Measurements from ENCODE around the gene ARV1.
"Not testable (repeated sequence)": the region's sequence is repeated elsewhere in the genome, so short reads cannot be mapped to it uniquely, and the experiment has no call there.

ARV1 gene

DNA sequence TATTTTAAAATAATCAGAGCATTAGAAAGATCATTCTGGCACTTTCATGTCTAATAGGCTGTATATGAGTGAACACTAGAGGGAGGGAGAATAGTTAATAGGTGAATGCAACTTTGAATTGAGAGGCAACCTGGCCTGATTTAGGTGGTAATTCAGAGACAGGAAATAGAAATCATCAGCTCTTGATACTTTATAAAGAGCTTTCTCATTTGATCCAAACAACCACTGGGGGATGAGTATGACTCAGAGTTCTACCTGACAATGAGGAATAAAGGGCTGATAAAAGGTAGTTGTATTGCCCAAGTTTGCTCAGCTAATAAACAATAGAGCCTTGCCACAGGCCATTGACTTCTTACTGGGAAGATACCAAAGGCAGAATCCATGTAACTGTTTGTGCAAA lies 66.4 kb downstream of the ARV1 start:
- no peak for DNase-seq

DNA sequence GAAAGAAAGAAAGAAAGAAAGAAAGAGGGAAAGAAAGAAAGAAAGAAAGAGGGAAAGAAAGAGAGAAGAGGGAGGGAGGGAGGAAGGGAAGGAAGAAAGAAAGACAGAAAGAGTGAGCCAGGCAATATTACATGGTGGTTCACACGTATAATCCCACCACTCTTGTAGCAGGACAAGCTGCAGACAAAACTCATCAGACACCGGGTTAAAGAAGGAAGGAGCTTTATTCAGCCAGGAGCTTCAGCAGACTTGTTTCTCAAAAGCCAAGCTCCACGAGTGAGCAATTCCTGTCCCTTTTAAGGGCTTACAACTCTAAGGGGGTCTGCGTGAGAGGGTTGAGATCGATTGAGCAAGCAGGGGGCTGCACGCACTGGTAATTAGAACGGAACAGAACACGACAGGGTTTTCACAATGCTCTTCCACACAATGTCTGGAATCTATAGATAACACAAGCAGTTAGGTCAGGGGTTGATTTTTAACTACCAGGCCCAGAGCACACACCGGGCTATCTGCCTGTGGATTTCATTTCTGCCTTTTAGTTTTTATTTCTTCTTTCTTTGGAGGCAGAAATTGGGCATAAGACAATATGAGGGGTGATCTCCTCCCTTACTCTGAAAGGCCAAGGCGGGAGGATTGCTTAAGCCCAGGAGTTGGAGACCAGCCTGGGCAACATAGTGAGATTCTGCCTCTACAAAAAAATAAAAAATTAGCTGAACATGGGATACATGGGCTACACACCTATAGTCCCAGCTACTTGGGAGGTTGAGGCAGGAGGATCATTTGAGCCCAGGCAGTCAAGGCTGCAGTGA lies 67.2 kb downstream of the ARV1 start:
- DNase-seq = not testable (repeated sequence)

DNA sequence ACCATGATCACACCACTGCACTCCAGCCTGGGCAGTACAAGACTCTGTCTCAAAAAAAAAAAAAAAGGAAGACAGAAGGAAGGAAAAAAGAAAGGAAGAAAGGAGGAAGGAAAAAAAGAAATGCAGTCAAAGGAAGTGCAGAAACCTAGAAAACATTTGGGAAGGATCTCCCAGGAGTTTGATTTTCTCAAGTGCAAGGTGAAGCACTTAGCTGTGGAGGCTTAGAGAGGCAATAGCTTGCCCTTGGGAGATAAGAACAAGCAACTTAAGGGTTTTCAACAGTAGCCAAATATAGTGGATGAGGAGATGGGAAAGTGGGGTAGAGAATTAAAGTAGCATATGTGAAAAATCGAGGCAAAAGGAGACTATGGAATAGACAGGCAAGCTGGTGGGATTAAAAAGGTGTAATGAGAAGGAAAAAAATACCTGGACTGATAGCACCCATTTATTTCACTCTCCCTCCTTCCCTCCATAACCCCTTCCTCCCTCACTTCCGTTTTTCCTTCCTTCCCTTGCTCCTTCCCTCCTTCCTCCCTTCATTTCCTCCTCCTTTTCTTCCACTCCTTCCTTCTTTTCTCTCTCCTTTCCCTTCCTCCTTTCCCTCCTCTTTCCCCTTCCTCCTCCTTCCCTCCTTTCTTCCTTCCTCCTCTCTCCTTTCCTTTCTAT lies 68.0 kb downstream of the ARV1 start:
- DNase-seq = no peak

DNA sequence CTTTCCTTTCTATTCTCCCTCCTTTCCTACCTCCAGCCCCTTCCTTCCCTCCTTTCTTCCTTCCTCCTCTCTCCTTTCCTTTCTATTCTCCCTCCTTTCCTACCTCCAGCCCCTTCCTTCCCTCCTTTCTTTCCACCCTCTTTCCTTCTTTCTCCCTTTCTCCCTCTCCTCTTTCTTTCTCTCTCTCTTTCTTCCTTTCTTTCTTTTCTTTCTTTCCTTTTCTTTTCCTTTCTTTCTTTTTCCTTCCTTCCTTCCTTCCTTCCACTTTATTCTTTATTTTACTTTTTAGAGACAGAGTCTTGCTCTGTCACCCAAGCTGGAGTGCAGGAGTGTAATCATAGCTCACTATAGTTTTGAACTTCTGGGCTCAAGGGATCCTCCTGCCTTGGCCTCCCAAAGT lies 68.6 kb downstream of the ARV1 start:
- DNase-seq = not testable (repeated sequence)

DNA sequence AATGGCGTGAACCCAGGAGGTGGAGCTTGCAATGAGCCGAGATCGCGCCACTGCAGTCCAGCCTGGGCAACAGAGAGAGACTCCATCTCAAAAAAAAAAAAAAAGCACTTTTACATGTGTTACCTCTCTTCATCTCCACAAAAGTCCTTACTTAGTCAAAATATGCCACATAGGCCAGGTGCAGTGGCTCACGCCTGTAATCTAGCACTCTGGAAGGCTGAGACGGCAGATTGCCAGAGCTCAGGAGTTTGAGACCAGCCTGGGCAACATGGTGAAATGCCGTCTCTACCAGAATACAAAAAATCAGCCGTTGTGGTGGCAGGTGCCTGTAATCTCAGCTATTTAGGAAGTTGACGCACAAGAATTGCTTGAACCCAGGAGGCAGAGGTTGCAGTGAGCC lies 69.5 kb downstream of the ARV1 start:
- not testable (repeated sequence) for DNase-seq

DNA sequence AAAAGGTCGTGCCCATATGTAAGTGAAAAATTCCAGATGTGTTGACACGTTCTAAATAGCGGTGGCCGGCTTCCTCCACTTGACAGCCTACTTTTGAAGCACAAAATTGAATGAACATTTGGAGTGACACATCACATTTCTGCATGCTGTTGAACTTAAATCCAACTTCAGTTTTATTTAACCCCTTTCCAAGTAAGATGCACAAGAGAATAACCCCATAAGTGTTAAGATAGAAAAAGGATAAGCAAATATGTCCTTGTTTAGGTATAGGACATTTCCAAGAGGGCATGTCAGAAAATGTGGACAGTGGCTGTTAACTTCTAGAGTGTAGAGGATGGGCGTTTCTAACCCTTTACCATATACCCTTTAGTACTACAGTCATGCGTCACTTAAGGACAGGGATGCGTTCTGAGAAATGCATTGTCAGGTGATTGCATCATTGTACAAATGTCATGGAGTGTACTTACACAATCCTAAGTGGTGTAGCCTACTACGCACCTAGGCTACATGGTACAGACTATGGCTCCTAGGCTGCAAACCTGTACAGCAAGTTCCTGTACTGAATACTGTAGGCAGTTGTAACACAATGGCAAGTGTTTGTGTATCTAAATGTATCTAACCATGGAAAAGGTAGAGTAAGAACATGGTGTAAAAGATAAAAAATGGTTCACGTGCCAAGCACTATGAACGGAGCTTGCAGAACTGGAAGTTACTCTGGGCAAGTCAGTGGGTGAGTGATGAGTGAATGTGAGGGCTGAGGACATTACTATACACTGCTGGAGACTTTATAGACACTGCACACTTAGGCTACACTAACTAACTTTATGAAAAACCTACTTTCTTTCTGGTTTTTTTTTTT lies 70.5 kb downstream of the ARV1 start:
- no peak for DNase-seq

Measured in CD4-positive, alpha-beta T cell treated with Interleukin-12 subunit alpha and Interleukin-12 subunit beta, for 1 hour (primary cell).